Mucosa of gallbladder (tissue), 1 donor: Measurements from ENCODE around the gene SMARCD1. TPM values are rescaled to one million over a fixed set of nuclear protein-coding genes. Genes with fewer than 3 reads are reported as not detected.
"Not testable (repeated sequence)": the region's sequence is repeated elsewhere in the genome, so short reads cannot be mapped to it uniquely, and the experiment has no call there.

Experiments
- DNase-seq: peaks from one replicate; pipeline ENCODE4 v3.0.0-alpha.2; 2020; ENCODE audit warnings: low spot score
- total RNA-seq: library from RNA; stranded (reverse); gene quantifications from one replicate; pipeline ENCODE4 v1.2.1, GENCODE V29; 2021
- donor health status: DM: no; HTN: no; CAD: no.

SMARCD1 gene
- total RNA-seq, 1 donor from 2014 or later = 49.5 TPM

GRCh38 chr12:50142993-50143392 is 57.9 kb downstream of the SMARCD1 start:
- DNase-seq = no peak

DNA sequence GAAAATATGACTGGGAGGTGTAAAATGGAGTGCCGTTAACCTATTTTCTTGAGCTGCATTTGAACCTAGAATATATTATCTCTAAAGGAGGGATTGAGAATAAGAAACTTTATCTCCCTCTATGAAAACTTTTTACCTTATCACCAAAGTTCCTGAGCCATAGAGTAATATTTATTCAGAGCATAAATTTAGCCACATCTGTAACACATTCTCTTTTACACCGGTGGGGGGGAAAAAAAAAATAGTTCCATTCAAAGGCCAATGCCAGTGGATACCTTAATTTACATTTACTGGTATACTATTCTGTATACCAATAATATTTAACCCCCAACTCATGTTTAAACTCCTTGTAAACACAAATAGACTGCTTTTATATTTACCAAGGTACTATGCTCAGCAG is 60.3 kb downstream of the SMARCD1 start:
- no peak for DNase-seq

DNA sequence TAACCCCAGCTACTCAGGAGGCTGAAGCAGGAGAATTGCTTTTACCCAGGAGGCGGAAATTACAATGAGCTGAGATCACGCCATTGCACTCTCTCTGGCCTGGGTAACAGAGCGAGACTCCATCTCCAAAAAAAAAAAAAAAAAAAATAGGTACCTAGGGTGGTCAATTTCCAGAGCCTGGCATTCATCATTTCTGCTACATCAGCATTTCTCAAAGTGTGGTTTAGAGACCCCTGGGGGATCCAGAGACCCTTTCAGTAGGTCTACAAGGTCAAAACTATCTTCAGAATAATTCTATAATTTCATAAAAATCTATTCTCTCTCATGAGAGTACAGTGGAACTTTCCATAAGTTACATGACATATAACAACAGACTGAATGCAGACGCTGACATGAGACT is 62.1 kb downstream of the SMARCD1 start:
- no peak for DNase-seq

DNA sequence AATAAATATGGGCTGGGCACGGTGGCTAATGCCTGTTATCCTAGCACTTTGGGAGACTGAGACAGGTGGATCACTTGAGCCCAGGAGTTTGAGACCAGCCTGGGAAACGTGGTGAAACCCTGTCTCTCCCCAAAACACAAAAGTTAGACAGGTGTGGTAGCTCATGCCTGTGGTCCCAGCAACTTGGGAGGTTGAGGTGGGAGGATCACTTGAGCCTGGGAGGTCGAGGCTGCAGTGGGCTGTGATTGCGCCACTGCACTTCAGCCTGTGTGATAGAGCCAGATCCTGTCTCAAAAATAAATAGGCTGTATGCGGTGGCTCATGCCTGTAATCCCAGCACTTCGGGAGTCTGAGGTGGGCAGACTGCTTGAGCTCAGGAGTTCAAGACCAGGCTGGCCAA is 62.9 kb downstream of the SMARCD1 start:
- not testable (repeated sequence) for DNase-seq

GRCh38 chr12:50149311-50149710 is 64.2 kb downstream of the SMARCD1 start:
- DNase-seq = no peak

Other genes starting within 250 kb of the SMARCD1 start
- gene BCDIN3D, start 242.2 kb upstream of the SMARCD1 start, total RNA-seq = 6.0 TPM
- 13.0 TPM for gene FAIM2, start 181.4 kb upstream of the SMARCD1 start, total RNA-seq
- gene AQP2, start 134.6 kb upstream of the SMARCD1 start, total RNA-seq = not detected
- gene AQP5, start 123.5 kb upstream of the SMARCD1 start, total RNA-seq = 1.6 TPM
- 0.32 TPM for gene AQP6, start 112.4 kb upstream of the SMARCD1 start, total RNA-seq
- gene RACGAP1, start 59.8 kb upstream of the SMARCD1 start, total RNA-seq = 16.6 TPM
- gene ASIC1, start 27.7 kb upstream of the SMARCD1 start, total RNA-seq = 4.1 TPM
- 21.5 TPM for gene GPD1, start 18.7 kb downstream of the SMARCD1 start, total RNA-seq
- 80.5 TPM for gene COX14, start 26.9 kb downstream of the SMARCD1 start, total RNA-seq
- 37.9 TPM for gene CERS5, start 82.0 kb downstream of the SMARCD1 start, total RNA-seq
- gene LIMA1, start 198.2 kb downstream of the SMARCD1 start, total RNA-seq = 117 TPM